ENCODE measurements around the gene FBXO2.

GRCh38 chr1:11615090-11615489 lies 39.1 kb downstream of the FBXO2 start:
- no peak for TF ChIP-seq CTCF (IDR thresholded peaks at IDR 0.05; ENCODE audit: borderline replicate concordance, extremely low read depth, low read length, poor library complexity, severe bottlenecking)
- TF ChIP-seq EZH2 (IDR thresholded peaks at IDR 0.05; ENCODE audit: borderline replicate concordance, low read depth, low read length, severe bottlenecking): no peak
